GM12873 (cell line): Measurements from ENCODE around the gene CEP128.

ENCODE experiments used
- CTCF ChIP-seq: IDR thresholded peaks from 2 replicates; pipeline ENCODE4 v1.5.1; 2012; ENCODE audit warnings: low read depth, mild to moderate bottlenecking, moderate library complexity, low read length, control low read depth; ENCODE audit not compliant: insufficient read depth; ENCODE audit errors: missing control alignments

CEP128 gene

DNA sequence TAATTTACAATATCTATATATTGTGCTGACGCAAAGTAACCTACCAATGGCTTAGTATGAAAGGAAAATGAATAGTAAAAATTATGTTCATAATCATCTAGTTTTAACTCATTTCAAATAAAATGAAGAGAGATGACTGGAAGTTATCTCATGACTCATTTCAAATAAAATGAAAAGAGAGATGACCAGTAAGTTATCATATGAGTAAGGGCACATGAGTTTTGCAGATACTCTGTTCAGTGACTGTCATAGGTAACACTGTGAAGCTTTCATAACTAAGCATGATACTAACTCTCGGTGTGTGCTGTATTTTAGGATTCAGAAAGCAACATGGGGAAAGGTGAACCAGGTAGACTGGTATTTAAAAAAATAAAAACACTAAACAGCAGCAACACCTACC lies 365.8 kb downstream of the CEP128 start:
- TF ChIP-seq CTCF = no peak

DNA sequence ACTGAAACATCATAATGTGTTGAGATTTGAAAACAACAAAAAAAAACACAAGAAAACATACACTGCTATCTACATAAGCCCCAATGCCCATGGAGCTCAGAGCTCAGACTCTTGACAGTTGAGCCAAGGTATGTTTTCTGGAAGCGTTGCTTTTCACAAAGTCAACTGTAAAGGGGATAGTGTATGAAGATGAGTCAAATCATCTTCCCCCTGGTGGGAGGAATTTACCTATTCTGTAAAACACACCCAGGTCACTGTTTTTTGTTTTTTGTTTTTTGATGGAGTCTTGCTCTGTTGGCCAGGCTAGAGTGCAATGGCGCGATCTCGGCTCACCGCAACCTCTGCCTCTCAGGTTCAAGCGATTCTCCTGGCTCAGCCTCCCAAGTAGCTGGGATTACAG lies 368.9 kb downstream of the CEP128 start:
- TF ChIP-seq CTCF = no peak

DNA sequence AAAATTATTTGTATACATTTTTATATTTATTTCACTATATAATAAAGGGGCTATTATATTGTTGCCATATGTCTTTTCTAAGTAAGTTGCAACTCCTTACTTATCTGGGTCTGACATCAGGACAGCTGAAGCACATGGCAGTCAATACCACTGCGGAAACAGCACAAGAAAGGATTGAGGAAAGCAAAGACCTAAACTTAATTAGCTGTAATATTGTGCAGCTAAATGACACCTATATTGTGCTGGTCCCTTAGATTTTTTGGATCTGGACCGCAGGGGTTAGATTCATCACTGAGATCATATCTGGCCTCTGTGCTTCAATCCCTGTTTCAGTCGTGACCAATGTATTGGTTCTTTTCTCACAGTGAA lies 370.6 kb downstream of the CEP128 start:
- TF ChIP-seq CTCF = no peak

GRCh38 chr14:80567905-80568536 lies 373.5 kb downstream of the CEP128 start:
- TF ChIP-seq CTCF = no peak

DNA sequence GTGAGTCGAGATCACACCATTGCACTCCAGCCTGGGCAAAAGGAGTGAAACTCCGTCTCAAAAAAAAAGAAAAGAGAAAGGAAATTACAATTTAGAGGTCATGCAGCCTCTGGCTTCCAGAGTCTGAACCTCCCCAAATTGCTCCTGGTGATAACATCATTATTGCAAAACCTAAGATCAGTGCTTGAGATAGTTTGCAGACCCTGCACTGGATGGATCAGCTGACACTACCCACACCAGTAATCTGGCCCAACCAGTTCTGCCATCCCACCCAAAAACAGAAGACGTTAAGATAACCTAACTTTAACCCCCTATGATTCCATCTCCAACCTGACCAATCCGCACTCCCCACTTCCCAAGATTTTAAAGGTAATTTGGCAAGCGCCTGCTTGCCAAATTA lies 376.5 kb downstream of the CEP128 start:
- TF ChIP-seq CTCF = no peak

GRCh38 chr14:80564051-80564450 lies 377.5 kb downstream of the CEP128 start:
- no peak for TF ChIP-seq CTCF

- TF ChIP-seq CTCF = no peak
These were observed 380.5 kb downstream of the CEP128 start for GRCh38 chr14:80560800-80561657.
